Raji (cell line): Measurements from ENCODE around the gene C14orf180.

Experiments
- POLR2A ChIP-seq: IDR thresholded peaks from 2 replicates; pipeline ENCODE4 v1.6.1; 2011; ENCODE audit warnings: low read depth, low read length, control low read depth; ENCODE audit not compliant: insufficient read depth

The C14orf180 gene

DNA sequence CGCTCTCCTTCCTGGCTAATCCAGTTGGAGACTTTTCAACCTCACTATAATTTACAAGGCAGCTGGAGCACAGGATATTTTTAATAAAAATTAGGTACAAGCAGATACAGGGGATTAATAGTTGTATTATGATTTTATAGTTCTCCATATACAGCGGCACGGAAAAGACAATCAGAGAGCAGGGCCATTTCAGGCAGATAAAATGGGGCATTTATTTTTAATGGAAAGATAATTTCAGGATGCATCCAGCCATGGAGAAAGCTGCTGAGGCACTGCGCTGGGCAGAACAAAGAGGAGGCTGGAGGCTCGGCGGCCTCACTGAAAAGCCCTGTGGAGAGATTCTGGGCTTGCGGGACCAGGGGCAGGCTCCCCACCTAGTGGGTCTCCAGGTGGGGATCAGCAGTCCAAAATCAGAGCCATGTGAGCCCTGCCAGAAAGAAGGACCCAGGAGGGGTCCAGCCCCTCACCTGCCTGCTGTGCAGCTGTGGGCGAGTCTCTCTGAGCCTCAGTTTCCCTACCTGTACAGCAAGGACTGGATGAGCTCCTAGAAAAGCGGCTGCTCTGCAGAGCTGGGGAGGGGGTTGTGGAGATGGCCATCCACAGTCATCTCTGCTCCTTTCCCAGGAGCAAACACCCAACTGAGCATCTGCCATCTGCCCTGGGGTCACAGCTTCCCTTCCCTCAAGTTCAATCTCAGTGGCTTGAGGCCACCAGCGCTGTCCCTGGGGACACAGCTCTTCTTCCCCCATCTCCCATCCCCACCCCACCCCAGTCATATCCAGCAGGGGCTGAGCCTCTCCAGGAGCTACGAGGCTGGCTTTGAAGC, 23.9 kb upstream of the C14orf180 start:
- TF ChIP-seq POLR2A, result no peak

DNA sequence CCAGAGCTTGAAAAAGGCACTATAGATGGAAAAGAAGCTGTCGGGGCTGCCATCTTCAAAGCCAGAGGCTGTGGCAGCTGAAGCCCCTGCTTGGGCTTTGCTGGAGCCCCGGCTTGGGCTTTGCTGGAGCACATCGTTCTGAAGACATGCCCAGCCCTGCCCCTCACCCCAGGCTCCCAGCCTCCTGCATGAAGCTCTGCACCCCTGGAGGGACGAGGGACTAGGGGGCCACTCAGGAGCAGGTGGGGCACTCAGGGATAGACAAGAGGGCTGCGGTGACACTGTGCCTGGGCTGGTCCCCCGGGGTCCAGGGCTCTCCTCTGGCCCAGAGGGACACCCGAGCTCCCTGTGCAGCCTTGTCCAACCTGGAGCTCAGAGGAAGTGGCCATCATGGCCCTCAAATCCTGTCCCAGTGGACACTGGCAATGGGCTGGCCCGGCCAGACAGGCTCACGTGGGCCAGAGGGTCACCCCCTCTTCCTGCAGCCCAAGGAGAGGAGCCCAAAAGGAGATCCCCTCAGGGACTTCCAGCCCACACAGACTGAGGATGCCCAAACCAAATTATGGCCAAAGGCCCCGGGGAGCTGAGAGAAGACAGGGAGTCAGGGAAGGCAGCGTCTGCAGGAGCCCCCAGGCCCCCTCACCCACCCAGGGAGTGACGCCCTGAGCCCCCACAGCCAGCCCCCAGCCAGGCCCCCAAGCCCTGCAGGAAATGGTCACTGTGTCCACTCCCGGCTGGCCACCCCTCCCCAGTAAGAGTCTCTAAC, 23.1 kb upstream of the C14orf180 start:
- TF ChIP-seq POLR2A, result no peak

DNA sequence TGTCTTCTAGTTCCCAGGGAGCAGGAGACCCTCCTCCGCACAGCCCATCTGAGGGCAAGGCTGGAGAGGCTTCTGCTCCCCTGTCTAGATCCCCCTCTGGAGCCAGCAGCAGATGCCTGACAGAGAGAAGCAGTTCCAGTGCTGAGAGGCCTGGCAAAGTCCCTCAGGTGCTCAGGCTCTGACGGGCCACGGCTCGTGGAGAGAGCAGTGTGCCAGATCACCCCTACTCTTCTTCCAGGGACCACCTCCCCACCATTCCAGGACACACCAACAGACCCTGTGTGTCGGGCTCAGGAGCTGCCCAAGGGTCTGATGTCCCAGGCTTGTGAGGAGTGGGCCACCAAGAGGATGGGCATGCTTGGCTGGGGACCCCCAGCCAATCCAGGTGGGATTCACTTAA, 22.5 kb upstream of the C14orf180 start:
- no peak for TF ChIP-seq POLR2A

DNA sequence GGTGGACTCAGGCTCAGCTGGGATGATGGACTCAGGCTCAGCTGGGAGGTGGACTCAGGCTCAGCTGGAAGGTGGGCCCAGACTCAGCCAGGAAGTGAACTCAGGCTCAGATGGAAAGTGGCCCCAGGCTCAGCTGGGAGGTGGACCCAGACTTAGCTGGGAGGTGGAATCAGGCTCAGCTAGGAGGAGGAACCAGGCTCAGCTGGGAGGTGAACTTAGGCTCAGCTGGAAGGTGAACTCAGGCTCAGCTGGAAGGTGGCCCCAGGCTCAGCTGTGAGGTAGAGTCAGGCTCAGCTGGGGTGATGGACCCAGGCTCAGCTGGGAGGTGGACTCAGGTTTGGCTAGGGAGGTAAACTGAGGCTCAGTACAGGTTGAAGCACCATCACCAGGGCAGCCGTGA, 21.8 kb upstream of the C14orf180 start:
- no peak for TF ChIP-seq POLR2A

DNA sequence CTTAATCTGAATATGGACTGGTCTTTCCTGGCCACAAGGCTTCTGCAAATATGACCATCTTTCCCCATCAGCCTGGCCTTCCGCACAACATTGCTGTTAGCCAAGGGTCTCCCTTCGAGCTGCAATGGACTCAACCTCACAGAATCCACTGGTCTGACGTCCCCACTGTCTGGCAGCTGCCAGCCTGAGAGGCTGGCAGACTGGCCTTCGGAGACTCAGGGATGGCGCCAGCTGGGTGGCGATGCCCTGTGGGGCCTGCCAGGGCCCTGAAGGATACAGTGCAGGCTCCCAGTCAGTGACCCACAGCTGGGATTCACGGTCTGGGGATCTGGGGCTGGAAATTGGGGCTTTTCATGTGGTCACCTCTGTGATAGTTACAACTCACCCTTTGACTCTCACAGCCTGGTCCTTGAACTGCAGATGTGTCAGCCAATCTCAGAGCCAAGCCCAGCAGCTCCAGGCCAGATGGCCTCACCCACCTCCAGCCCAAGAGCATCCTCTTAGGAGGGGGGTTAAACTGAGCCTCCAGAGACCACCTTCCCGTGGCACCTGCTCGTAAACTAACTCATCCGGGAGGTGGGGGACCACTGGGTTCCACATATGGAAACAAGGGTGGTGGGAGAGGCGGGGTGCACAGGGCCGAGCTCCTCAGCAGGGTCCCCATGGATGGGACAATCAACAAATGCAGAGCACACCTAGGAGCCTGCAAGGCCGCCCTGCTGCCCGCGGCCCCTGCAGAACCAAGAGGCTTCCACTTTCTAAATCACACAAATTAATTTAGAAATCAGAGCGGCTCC, 21.1 kb upstream of the C14orf180 start:
- TF ChIP-seq POLR2A, result no peak

GRCh38 chr14:104559028-104559803, 20.3 kb upstream of the C14orf180 start:
- no peak for TF ChIP-seq POLR2A

- no peak for TF ChIP-seq POLR2A
These were observed 19.6 kb upstream of the C14orf180 start for GRCh38 chr14:104559804-104560585.

GRCh38 chr14:104560586-104560945, 19.0 kb upstream of the C14orf180 start:
- TF ChIP-seq POLR2A, result no peak

- no peak for TF ChIP-seq POLR2A
These were observed 18.4 kb upstream of the C14orf180 start for GRCh38 chr14:104561124-104561557.

DNA sequence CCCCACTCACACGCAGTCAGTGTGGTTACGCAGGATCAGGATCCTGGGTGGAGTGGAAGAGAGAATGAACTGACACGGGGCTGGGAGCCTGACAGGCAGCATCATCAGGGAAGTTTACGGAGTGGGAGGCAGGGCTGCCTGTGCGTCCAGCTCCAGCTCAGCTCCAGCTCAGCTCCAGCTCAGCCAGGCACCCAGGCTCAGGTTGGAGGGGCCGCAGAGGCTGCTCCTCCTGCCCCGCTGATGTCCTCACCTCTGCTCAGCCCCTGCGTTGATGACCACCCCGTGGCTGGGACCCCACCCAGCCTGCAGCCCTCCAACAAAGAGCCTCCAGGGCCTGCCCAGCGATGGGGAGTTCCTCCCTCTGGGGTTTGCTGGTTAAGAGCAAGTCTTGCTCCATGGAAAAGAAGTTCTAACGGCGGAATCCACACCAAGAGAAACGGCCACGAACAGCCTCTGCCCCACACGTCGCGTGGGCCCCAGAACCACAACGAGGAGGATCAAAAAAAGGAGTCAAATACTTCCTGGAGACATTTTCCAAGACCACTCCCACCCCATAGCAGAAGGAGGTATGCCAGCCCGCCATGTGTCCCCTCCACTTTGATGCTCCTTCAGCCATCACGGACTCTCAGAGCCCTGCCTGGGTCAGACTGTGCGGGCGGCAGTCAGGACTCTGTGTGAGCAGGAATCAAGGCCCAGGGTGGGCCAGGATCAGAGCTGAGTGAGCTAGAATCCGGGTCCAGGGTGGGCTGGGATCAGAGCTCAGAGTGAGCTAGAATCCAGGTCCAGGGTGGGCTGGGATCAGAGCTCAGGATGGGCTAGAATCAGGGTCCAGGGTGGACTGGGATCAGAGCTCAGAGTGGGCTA, 17.7 kb upstream of the C14orf180 start:
- no peak for TF ChIP-seq POLR2A

GRCh38 chr14:104562606-104563005, 17.0 kb upstream of the C14orf180 start:
- no peak for TF ChIP-seq POLR2A

- TF ChIP-seq POLR2A, result no peak
These were observed 16.3 kb upstream of the C14orf180 start for GRCh38 chr14:104563191-104563741.
